Choroid plexus epithelial cell (primary cell): ENCODE measurements around the gene U2AF2.

ENCODE experiments used
- DNase-seq: peaks from one replicate; pipeline ENCODE4 v3.0.0-alpha.2; 2010; ENCODE audit warnings: low read depth
- H3K4me3 ChIP-seq: 2 replicates; pipeline ENCODE4 v1.5.1; 2011; ENCODE audit warnings: low read depth, mild to moderate bottlenecking, control low read depth, low read length, moderate library complexity
- CTCF ChIP-seq: conservative IDR thresholded peaks from 2 replicates; pipeline ENCODE4 v1.5.1; 2011; ENCODE audit warnings: low read depth, mild to moderate bottlenecking, control low read depth, inconsistent platforms, low read length, moderate library complexity

Gene U2AF2

GRCh38 chr19:55703790-55704215 lies 49.0 kb downstream of the U2AF2 start:
- H3K4me3 ChIP-seq = no peak overlapping the region
- TF ChIP-seq CTCF = peak; percentile 70
- peak; percentile 36 for DNase-seq

GRCh38 chr19:55704494-55705245 lies 49.8 kb downstream of the U2AF2 start:
- TF ChIP-seq CTCF = peak; percentile 29
- DNase-seq = no peak
- no peak overlapping the region for H3K4me3 ChIP-seq

DNA sequence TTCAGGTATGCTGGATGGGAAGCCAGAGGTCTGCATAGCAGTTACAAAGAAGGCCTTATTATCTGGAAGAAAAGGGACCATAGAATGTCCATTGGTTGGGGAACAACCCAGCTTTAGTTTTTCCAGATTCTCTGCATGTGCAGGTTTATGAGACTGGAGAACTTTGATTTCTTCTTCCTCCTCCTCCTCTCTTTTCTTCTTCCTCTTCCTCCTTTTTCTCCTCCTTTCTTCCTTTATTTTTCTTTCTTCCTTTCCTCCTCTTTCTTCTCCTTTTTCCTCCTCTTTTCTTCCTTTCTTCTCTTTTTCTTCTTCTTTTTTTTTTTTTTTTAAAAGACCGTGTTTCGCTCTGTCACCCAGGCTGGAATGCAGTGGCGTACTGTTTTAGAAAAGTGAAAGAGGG lies 51.1 kb downstream of the U2AF2 start:
- DNase-seq = no peak
- TF ChIP-seq CTCF = no peak

DNA sequence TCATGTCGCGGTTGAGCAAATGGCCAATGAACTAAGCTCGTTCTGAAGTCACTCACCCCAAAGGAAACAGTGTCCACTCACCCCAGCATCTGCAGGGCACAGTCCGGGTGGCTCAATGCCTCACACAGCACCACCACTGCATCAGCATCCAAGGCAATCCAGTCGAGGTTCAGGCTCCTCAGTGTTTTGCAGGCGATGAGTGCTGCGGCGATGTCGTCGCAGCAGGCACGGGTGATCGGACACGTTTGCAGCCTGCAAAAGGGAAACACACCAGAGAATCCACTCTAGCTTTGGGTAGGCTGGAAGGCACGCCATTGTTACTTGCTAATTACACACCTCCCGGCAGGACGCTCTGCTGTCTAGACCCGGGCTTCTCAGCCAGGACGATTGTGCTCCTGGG lies 56.9 kb downstream of the U2AF2 start:
- DNase-seq = no peak
- no peak for TF ChIP-seq CTCF
- no peak overlapping the region for H3K4me3 ChIP-seq

More for the DNA sequence above, 51.1 kb downstream of the U2AF2 start:
- no peak overlapping the region for H3K4me3 ChIP-seq

DNA sequence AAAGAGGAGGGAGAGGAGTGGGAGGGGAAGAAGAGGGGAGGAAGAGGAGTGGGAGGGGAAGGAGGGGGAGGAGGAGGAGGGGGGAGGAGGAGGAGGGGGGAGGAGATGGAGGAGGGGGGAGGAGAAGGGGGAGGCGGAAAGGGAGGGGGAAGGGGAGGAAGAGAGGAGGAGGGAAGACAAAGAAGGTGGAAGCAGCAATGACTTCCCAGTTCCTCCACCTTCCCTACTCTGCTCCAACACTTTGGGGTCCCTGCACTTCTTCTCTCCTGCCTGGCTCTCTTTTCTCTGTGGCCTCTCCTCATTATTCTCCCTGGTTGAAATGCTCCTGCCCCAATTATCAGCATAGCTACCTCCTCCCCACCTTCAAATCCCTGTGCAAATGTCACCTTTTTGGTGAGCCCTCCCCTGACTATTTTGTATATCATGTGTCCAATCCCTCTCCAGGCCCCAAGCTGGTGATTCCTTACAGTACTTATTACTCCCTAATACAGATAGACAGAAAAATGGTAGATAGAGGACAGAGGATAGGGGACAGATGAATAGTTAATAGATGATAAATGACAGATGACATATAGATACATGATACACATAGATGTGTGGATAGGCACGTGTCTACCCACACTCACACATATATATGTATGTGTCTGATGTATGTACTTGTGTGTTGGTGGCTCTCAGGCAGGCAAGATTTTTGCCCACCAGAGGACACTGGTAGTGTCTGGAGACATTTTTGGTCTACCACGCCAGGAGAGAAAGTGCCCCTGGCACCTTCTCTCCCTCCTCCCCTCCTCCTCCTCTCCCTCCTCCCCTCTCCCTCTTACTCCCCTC lies 58.2 kb downstream of the U2AF2 start:
- no peak overlapping the region for H3K4me3 ChIP-seq
- no peak for TF ChIP-seq CTCF

DNA sequence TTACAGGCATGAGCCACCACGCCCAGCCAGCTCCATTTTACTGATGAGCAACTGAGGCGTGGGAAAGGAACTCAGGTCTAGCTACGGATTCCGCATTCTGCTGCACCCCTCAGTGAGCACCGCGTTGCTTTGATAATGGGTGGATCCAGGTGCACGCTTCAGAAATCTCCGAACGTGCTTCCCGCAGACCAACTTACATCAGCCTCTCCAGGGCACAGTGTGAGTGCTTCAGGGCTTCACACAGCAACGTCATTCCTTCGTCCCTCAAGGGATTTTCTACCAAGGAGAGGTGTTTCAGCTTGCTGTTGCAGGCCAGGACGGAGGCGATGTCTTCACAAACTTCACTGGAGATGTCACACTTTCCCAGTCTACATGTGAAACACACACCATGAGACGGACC lies 61.7 kb downstream of the U2AF2 start:
- H3K4me3 ChIP-seq = no peak overlapping the region
- no peak for TF ChIP-seq CTCF
- no peak for DNase-seq

More for the DNA sequence above, 58.2 kb downstream of the U2AF2 start:
- DNase-seq = no peak
